IMR-90 (cell line): ENCODE measurements around the gene WNT2B. TPM values are rescaled to one million over a fixed set of nuclear protein-coding genes. Genes with fewer than 3 reads are reported as not detected.

Experiments used
- ATAC-seq: fragments of 200-7000 bp; cut with Tn5 transposase; 2 replicates; pipeline ENCODE4 v1.9.1; 2020; ENCODE audit warnings: low read depth, mild to moderate bottlenecking, moderate library complexity
- BruUV-seq: library from RNA; stranded (reverse); fragments of 400-500 nt; replicated peaks from 2 replicates; lab custom pipeline; 2021; lab: Mats Ljungman, UMichigan
- CTCF ChIA-PET: fragments of 300-600 bp; formaldehyde crosslinking; extraction: SDS; loops from one replicate; lab custom pipeline; 2021; ENCODE audit warnings: antibody characterized with exemption; lab: Yijun Ruan, JAX
- POLR2A ChIA-PET: fragments of 300-600 bp; sonication (Branson Sonifier 250); formaldehyde crosslinking; loops from one replicate; lab custom pipeline; 2022; ENCODE audit warnings: antibody characterized with exemption; ENCODE audit not compliant: unreplicated experiment; lab: Charles Lee
- DNase-seq: peaks from one replicate; pipeline ENCODE4 v3.0.0; 2013
- H2AFZ ChIP-seq: replicated peaks from 2 replicates; pipeline ENCODE3; 2013; ENCODE audit warnings: low read length, mild to moderate bottlenecking; ENCODE audit not compliant: poor library complexity
- H2AK5ac ChIP-seq: 2 replicates; pipeline ENCODE4 v1.6.1; 2013; ENCODE audit warnings: low read depth, low read length, inconsistent platforms
- H2AK9ac ChIP-seq: replicated peaks from 2 replicates; pipeline ENCODE3; 2013; ENCODE audit warnings: mild to moderate bottlenecking, low read depth, low read length, moderate library complexity; ENCODE audit not compliant: poor library complexity
- H2BK120ac ChIP-seq: 2 replicates; pipeline ENCODE4 v1.6.1; 2013; ENCODE audit warnings: low read depth, low read length, inconsistent platforms
- H2BK15ac ChIP-seq: 3 replicates; pipeline ENCODE4 v1.6.1; 2013; ENCODE audit warnings: low read depth, low read length, inconsistent platforms
- H2BK20ac ChIP-seq: 2 replicates; pipeline ENCODE4 v1.6.1; 2013; ENCODE audit warnings: low read depth, mild to moderate bottlenecking, inconsistent platforms, low read length, moderate library complexity
- H2BK5ac ChIP-seq: 2 replicates; pipeline ENCODE4 v1.6.1; 2013; ENCODE audit warnings: mild to moderate bottlenecking, low read depth, low read length, inconsistent platforms; ENCODE audit not compliant: poor library complexity, severe bottlenecking
- H3K14ac ChIP-seq: replicated peaks from 2 replicates; pipeline ENCODE4 v1.6.1; 2013; ENCODE audit warnings: low read depth, low read length, inconsistent platforms
- H3K18ac ChIP-seq: 2 replicates; pipeline ENCODE4 v1.6.1; 2013; ENCODE audit warnings: low read depth, low read length, control low read depth
- H3K23ac ChIP-seq: 2 replicates; pipeline ENCODE4 v1.6.1; 2013; ENCODE audit warnings: low read depth, low read length, inconsistent platforms
- H3K27ac ChIP-seq: 2 replicates; pipeline ENCODE4 v1.5.1; 2013; ENCODE audit warnings: mild to moderate bottlenecking, control low read depth, low read length; ENCODE audit not compliant: insufficient read depth
- H3K27me3 ChIP-seq: 2 replicates; pipeline ENCODE4 v1.6.1; 2013; ENCODE audit warnings: low read length; ENCODE audit not compliant: control insufficient read depth, insufficient read depth
- H3K36me3 ChIP-seq: 2 replicates; pipeline ENCODE4 v1.6.1; 2013; ENCODE audit warnings: low read length, mixed read lengths; ENCODE audit not compliant: control insufficient read depth, insufficient read depth
- H3K4ac ChIP-seq: 2 replicates; pipeline ENCODE4 v1.6.1; 2013; ENCODE audit warnings: low read depth, low read length, inconsistent platforms
- H3K4me1 ChIP-seq: 2 replicates; pipeline ENCODE4 v1.6.1; 2013; ENCODE audit warnings: low read length, mixed read lengths; ENCODE audit not compliant: control insufficient read depth, insufficient read depth
- H3K4me2 ChIP-seq: 2 replicates; pipeline ENCODE4 v1.6.1; 2013; ENCODE audit warnings: low read depth, mild to moderate bottlenecking, control low read depth, low read length, moderate library complexity
- H3K4me3 ChIP-seq: 2 replicates; pipeline ENCODE4 v1.5.1; 2013; ENCODE audit warnings: low read depth, mild to moderate bottlenecking, control low read depth, low read length, moderate library complexity; ENCODE audit not compliant: insufficient read depth
- H3K56ac ChIP-seq: 2 replicates; pipeline ENCODE4 v1.6.1; 2013; ENCODE audit warnings: low read length, inconsistent platforms; ENCODE audit not compliant: insufficient read depth; ENCODE audit errors: extremely low read depth
- H3K79me1 ChIP-seq, 2 experiments: 2 replicates each; pipeline ENCODE4 v1.6.1; 2013; ENCODE audit warnings: low read length in 2 of 2, inconsistent platforms in 1 of 2, low read depth in 1 of 2
- H3K9ac ChIP-seq: 2 replicates; pipeline ENCODE4 v1.6.1; 2013; ENCODE audit warnings: low read depth, low read length, control low read depth
- H3K9me1 ChIP-seq: 2 replicates; pipeline ENCODE4 v1.6.1; 2013; ENCODE audit warnings: low read length, inconsistent platforms; ENCODE audit not compliant: insufficient read depth
- H3K9me3 ChIP-seq: 2 replicates; pipeline ENCODE4 v1.6.1; 2013; ENCODE audit warnings: low read length; ENCODE audit not compliant: control insufficient read depth, insufficient read depth
- H4K20me1 ChIP-seq: 2 replicates; pipeline ENCODE4 v1.6.1; 2013; ENCODE audit warnings: low read length, inconsistent platforms; ENCODE audit not compliant: insufficient read depth
- H4K5ac ChIP-seq: 2 replicates; pipeline ENCODE4 v1.6.1; 2013; ENCODE audit warnings: mild to moderate bottlenecking, low read depth, low read length, control low read depth
- H4K8ac ChIP-seq, 2 experiments: 2 replicates each; pipeline ENCODE4 v1.6.1; 2013; ENCODE audit warnings: low read depth in 2 of 2, low read length in 2 of 2, control low read depth in 1 of 2, inconsistent platforms in 1 of 2
- H4K91ac ChIP-seq: 2 replicates; pipeline ENCODE4 v1.6.1; 2013; ENCODE audit warnings: low read depth, low read length, inconsistent platforms; ENCODE audit not compliant: insufficient read depth
- CEBPB ChIP-seq: IDR thresholded peaks from 2 replicates; pipeline ENCODE4 v1.6.1; 2012; ENCODE audit warnings: low read depth, low read length, improper control_type of control experiment
- RFX5 ChIP-seq: IDR thresholded peaks from 2 replicates; pipeline ENCODE4 v1.8.0; 2012; ENCODE audit warnings: low read depth, mild to moderate bottlenecking, low read length, moderate library complexity
- SMC3 ChIP-seq: fragments of 150-350 bp; IDR thresholded peaks from 2 replicates; pipeline ENCODE4 v1.6.1; 2016; ENCODE audit warnings: low read depth, mild to moderate bottlenecking, antibody characterized with exemption, low read length, moderate library complexity
- WGBS, 2 experiments: methylation state at CpG; one replicate each; pipeline versions ENCODE4 v1.1.5 to v1.1.7; 2013; ENCODE audit warnings: missing lambda C conversion rate in 2 of 2; ENCODE audit not compliant: insufficient read length in 1 of 2; ENCODE audit errors: extremely low coverage in 2 of 2; 5-methylcytosine and 5-hydroxymethylcytosine counted together
- dilution Hi-C: fragments of 300-500 bp; cut with HindIII; formaldehyde crosslinking; loops from one replicate; pipeline ENCODE4 v1.14.3; 2018; ENCODE audit warnings: low sequenced_read_pairs; ENCODE audit not compliant: unreplicated experiment
- in situ Hi-C: fragments of 300-500 bp; cut with MboI; formaldehyde crosslinking; loops from 3 replicates; pipeline ENCODE4 v1.14.3; 2019; ENCODE audit warnings: low sequenced_read_pairs, inconsistent platforms, mixed read lengths
- intact Hi-C: fragments of 100-400 bp; cut with micrococcal nuclease; formaldehyde crosslinking; loops from 2 replicates; pipeline ENCODE4 v1.10.0; 2022
- polyA plus RNA-seq, 3 experiments: library from polyadenylated mRNA; depleted of rRNA; stranded (reverse); fragments of >200 nt; gene quantifications; 2 replicates each; pipeline ENCODE4 v1.2.3, GENCODE V29; 2012; ENCODE audit warnings: low replicate concordance in 1 of 3
- total RNA-seq: library from RNA; depleted of rRNA; stranded (reverse); fragments of >200 nt; gene quantifications from 2 replicates; pipeline ENCODE4 v1.2.3, GENCODE V29; 2012

WNT2B gene
- total and polyA plus RNA-seq, 2 of the 4 experiments (the other 2 are of a cell fraction), result 0.50 to 0.54 TPM

DNA sequence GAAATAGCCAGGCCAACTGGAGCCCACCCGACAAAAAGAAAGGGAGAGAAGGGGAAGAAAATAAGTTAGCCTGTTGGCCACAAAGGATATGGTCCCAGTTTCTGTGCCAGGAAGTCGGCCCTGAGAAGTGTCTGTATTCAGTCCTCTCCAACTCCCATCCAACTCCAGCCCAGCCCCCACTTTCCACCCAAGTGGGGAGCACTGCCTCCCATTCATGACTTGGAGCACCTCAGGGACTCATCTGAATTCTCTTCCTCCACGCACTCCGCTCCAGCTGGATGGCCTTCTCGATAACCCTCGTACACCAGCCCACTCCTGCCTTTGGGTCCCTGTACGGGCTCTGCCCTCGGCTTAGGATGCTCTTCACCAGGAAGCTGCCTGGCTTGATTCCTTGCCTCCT lies 2.0 kb upstream of the WNT2B start:
- no peak overlapping the region for H2AK9ac ChIP-seq
- no peaks in the 10 kb centered on the region for H3K9me1 ChIP-seq
- no peak overlapping the region for H2AK5ac ChIP-seq
- H3K36me3 ChIP-seq, result no peaks in the 10 kb centered on the region
- no peak overlapping the region for H3K14ac ChIP-seq
- H3K4ac ChIP-seq, result no peak overlapping the region
- H3K4me3 ChIP-seq, result no peak overlapping the region
- H3K27ac ChIP-seq, result no peak overlapping the region
- H2AFZ ChIP-seq, result no peak overlapping the region
- ATAC-seq, result no peak
- no peak overlapping the region for H3K9ac ChIP-seq
- H3K23ac ChIP-seq, result no peak overlapping the region
- H2BK15ac ChIP-seq, result no peak overlapping the region
- no peak for TF ChIP-seq CEBPB
- no peak for TF ChIP-seq SMC3
- no peak for TF ChIP-seq RFX5
- H3K18ac ChIP-seq, result no peak overlapping the region
- no peak overlapping the region for H3K4me2 ChIP-seq
- in situ Hi-C loops (loop anchor here (10.0 kb wide), 1 partner anchor 198 kb away; the partner anchor contains the start of gene RHOC), dilution Hi-C loops (no loop called here), intact Hi-C loops (no loop called here)
- no peak for DNase-seq
- ChIA-PET POLR2A (no interaction called here), CTCF (interaction anchor here (0.6 kb wide), 1 partner anchor 105 kb away, joined by 5 read pairs; no protein-coding TSS in a partner anchor)
- H3K27me3 ChIP-seq, result peaks cover 57% of the 10 kb centered on the region
- no peak overlapping the region for H4K5ac ChIP-seq
- no peaks in the 10 kb centered on the region for H4K20me1 ChIP-seq
- no peak overlapping the region for H4K8ac ChIP-seq
- H3K9me3 ChIP-seq, result peaks cover 4% of the 10 kb centered on the region; the same call in 1 of the 2 replicates
- H4K91ac ChIP-seq, result no peak overlapping the region
- H3K79me1 ChIP-seq, result no peaks in the 10 kb centered on the region
- H3K4me1 ChIP-seq, result peaks cover 8% of the 10 kb centered on the region; the same call in 1 of the 2 replicates
- H2BK20ac ChIP-seq, result no peak overlapping the region
- 97% methylated on average over 5 of the region's 8 CpGs; no CpG with 5 or more reads in 1 of the 2 experiments for WGBS, 2 experiments
- H2BK5ac ChIP-seq, result no peak overlapping the region
- H2BK120ac ChIP-seq, result no peak overlapping the region
- BruUV-seq, result no TSS peak
- H3K56ac ChIP-seq, result no peak overlapping the region
